ENCODE measurements around the gene LOX.

- TF ChIP-seq, protein P1, sequence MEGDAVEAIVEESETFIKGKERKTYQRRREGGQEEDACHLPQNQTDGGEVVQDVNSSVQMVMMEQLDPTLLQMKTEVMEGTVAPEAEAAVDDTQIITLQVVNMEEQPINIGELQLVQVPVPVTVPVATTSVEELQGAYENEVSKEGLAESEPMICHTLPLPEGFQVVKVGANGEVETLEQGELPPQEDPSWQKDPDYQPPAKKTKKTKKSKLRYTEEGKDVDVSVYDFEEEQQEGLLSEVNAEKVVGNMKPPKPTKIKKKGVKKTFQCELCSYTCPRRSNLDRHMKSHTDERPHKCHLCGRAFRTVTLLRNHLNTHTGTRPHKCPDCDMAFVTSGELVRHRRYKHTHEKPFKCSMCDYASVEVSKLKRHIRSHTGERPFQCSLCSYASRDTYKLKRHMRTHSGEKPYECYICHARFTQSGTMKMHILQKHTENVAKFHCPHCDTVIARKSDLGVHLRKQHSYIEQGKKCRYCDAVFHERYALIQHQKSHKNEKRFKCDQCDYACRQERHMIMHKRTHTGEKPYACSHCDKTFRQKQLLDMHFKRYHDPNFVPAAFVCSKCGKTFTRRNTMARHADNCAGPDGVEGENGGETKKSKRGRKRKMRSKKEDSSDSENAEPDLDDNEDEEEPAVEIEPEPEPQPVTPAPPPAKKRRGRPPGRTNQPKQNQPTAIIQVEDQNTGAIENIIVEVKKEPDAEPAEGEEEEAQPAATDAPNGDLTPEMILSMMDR (conservative IDR thresholded peaks at IDR 0.05 in 1 of 2, IDR thresholded peaks at IDR 0.05 in 1 of 2; ENCODE audit: low read depth in 1 of 2, low read length in 2 of 2), result no peak
- TF ChIP-seq EZH2 (IDR thresholded peaks at IDR 0.05; ENCODE audit: low read length, missing control alignments), result no peak
These were observed 5.0 kb downstream of the LOX start for GRCh38 chr5:122073018-122073417.

Measured in fibroblast of lung (primary cell).